HepG2 (cell line): ENCODE results near the gene CXXC5. TPM values are rescaled to one million over a fixed set of nuclear protein-coding genes. Genes with fewer than 3 reads are reported as not detected.

Experiments
- FOXK1 ChIP-seq: sonication (generic); formaldehyde crosslinking; IDR thresholded peaks from 2 replicates; pipeline ENCODE4 v1.4.0; 2020; ENCODE audit warnings: low read depth, missing genetic modification reagents, borderline replicate concordance
- FOXO1 ChIP-seq: sonication (generic); formaldehyde crosslinking; IDR thresholded peaks from 2 replicates; pipeline ENCODE4 v1.4.0; 2020; ENCODE audit warnings: missing genetic modification reagents
- KMT2B ChIP-seq: IDR thresholded peaks from 2 replicates; pipeline ENCODE4 v1.6.1; 2016; ENCODE audit warnings: missing genetic modification reagents, missing compliant biosample characterization
- ZBTB26 ChIP-seq: IDR thresholded peaks from 2 replicates; pipeline ENCODE4 v1.6.1; 2016; ENCODE audit warnings: missing compliant biosample characterization, missing genetic modification reagents, borderline replicate concordance
- ZBTB7B ChIP-seq: sonication (generic); formaldehyde crosslinking; IDR thresholded peaks from 2 replicates; pipeline ENCODE4 v1.4.0; 2020; ENCODE audit warnings: missing genetic modification reagents
- ZNF235 ChIP-seq: sonication (generic); formaldehyde crosslinking; IDR thresholded peaks from 2 replicates; pipeline ENCODE4 v1.8.1; 2023; ENCODE audit warnings: mild to moderate bottlenecking, missing genetic modification reagents, borderline replicate concordance
- ZNF275 ChIP-seq: sonication (generic); formaldehyde crosslinking; IDR thresholded peaks from 2 replicates; pipeline ENCODE4 v1.8.0; 2022; ENCODE audit warnings: missing genetic modification reagents, mild to moderate bottlenecking, inconsistent platforms, borderline replicate concordance
- ZNF709 ChIP-seq: sonication (generic); formaldehyde crosslinking; IDR thresholded peaks from 2 replicates; pipeline ENCODE4 v1.5.0; 2020; ENCODE audit warnings: mild to moderate bottlenecking, missing genetic modification reagents
- polyA plus RNA-seq, 8 experiments: library from polyadenylated mRNA; depleted of rRNA in 3 of 8; stranded (reverse) in 7 of 8; unstranded in 1 of 8; fragments of >200 nt; fragmentation: Illumina TruSeq in 4 of 8; extraction: Trizol in 4 of 8; gene quantifications; 2 replicates each; pipeline versions ENCODE4 v1.2.1 to v1.2.3, GENCODE V29; 2011 to 2016; ENCODE audit warnings: low read depth in 4 of 8, missing spikeins in 1 of 8, mixed read lengths in 1 of 8; ENCODE audit not compliant: insufficient read depth in 1 of 8
- total RNA-seq, 5 experiments: library from RNA; depleted of rRNA; stranded (reverse); fragments of >200 nt; fragmentation: Illumina TruSeq; extraction: Trizol; gene quantifications; 2 replicates each; pipeline ENCODE4 v1.2.3, GENCODE V29; 2016; ENCODE audit warnings: low read depth in 1 of 5
- TF ChIP-seq, protein P1 (sequence below): sonication (generic); formaldehyde crosslinking; IDR thresholded peaks from 2 replicates; pipeline ENCODE4 v1.4.0; 2020; ENCODE audit warnings: missing genetic modification reagents
- TF ChIP-seq, protein P2 (sequence below): sonication (generic); formaldehyde crosslinking; IDR thresholded peaks from 2 replicates; pipeline ENCODE4 v1.9.0; 2022; ENCODE audit warnings: missing genetic modification reagents, mild to moderate bottlenecking, borderline replicate concordance
- TF ChIP-seq, protein P3 (sequence below): sonication (generic); formaldehyde crosslinking; IDR thresholded peaks from one replicate; pipeline ENCODE4 v1.5.1; 2020; ENCODE audit warnings: mild to moderate bottlenecking, missing genetic modification reagents; ENCODE audit errors: not compliant biosample characterization

CXXC5 gene
- total and polyA plus RNA-seq, 2 of the 13 experiments (the other 11 are each of a cell fraction or from before 2014, with no cell fraction given), result 32.3 to 33.0 TPM

DNA sequence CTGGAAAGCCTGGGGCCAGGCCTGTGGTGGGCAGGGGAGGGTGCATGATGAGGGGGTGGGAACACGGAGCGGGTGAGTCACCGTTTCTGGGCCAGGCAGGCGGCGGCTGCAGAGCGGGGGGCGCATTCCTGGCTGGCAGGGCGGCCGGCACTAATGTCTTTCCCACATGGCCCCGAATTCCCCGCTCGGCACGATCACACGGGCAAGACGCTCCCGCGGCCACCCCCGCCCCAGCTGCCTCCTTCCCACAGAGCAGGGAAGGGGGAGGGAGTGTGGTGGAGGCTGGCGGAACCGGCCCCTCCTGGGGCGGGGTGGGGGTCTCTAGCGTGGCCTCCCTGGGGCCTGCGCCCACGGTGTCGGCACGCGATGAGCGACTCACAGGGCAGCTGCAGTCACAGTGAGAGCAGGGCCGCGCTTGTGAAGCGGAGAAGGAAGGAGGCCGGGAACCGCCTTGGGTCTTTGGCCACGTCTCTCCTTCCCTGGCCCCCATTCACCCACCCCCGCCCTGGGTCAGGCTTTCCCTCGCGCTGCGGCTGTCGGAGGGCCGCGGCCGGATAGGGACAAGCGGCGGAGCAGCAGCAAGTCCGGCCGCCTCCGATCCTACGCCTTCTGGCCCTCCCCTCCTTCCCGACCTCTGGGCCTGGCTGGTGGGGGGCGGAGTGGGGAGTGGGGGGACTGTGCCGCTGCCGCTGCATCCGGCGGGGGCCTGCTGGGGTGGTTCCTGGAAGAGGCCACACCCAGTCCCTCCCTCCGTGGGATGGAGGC lies 48.9 kb downstream of the CXXC5 start (continued):
- TF ChIP-seq ZNF275 (CRISPR knock-in tag) (no peak), FOXK1 (0 out of 2 replicates have a peak, but pooled peaks have one; percentile 23), KMT2B (peak; percentile 20; the same call in 1 of the 2 replicates), ZNF709 (peak; percentile 73; the same call in 1 of the 2 replicates), ZBTB7B (CRISPR knock-in tag) (peak; percentile 75; the same call in 1 of the 2 replicates), FOXO1 (CRISPR knock-in tag) (0 out of 2 replicates have a peak, but pooled peaks have one; percentile 18), ZNF235 (CRISPR knock-in tag) (0 out of 2 replicates have a peak, but pooled peaks have one; percentile 32), ZBTB26 (CRISPR knock-in tag) (0 out of 2 replicates have a peak, but pooled peaks have one; percentile 35)
- TF ChIP-seq, protein P1, sequence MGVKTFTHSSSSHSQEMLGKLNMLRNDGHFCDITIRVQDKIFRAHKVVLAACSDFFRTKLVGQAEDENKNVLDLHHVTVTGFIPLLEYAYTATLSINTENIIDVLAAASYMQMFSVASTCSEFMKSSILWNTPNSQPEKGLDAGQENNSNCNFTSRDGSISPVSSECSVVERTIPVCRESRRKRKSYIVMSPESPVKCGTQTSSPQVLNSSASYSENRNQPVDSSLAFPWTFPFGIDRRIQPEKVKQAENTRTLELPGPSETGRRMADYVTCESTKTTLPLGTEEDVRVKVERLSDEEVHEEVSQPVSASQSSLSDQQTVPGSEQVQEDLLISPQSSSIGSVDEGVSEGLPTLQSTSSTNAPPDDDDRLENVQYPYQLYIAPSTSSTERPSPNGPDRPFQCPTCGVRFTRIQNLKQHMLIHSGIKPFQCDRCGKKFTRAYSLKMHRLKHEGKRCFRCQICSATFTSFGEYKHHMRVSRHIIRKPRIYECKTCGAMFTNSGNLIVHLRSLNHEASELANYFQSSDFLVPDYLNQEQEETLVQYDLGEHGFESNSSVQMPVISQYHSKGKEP (CRISPR knock-in tag), result 0 out of 2 replicates have a peak, but pooled peaks have one; percentile 31
- TF ChIP-seq, protein P2, sequence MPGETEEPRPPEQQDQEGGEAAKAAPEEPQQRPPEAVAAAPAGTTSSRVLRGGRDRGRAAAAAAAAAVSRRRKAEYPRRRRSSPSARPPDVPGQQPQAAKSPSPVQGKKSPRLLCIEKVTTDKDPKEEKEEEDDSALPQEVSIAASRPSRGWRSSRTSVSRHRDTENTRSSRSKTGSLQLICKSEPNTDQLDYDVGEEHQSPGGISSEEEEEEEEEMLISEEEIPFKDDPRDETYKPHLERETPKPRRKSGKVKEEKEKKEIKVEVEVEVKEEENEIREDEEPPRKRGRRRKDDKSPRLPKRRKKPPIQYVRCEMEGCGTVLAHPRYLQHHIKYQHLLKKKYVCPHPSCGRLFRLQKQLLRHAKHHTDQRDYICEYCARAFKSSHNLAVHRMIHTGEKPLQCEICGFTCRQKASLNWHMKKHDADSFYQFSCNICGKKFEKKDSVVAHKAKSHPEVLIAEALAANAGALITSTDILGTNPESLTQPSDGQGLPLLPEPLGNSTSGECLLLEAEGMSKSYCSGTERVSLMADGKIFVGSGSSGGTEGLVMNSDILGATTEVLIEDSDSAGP (CRISPR knock-in tag), result peak; percentile 44; the same call in 1 of the 2 replicates
- TF ChIP-seq, protein P3, sequence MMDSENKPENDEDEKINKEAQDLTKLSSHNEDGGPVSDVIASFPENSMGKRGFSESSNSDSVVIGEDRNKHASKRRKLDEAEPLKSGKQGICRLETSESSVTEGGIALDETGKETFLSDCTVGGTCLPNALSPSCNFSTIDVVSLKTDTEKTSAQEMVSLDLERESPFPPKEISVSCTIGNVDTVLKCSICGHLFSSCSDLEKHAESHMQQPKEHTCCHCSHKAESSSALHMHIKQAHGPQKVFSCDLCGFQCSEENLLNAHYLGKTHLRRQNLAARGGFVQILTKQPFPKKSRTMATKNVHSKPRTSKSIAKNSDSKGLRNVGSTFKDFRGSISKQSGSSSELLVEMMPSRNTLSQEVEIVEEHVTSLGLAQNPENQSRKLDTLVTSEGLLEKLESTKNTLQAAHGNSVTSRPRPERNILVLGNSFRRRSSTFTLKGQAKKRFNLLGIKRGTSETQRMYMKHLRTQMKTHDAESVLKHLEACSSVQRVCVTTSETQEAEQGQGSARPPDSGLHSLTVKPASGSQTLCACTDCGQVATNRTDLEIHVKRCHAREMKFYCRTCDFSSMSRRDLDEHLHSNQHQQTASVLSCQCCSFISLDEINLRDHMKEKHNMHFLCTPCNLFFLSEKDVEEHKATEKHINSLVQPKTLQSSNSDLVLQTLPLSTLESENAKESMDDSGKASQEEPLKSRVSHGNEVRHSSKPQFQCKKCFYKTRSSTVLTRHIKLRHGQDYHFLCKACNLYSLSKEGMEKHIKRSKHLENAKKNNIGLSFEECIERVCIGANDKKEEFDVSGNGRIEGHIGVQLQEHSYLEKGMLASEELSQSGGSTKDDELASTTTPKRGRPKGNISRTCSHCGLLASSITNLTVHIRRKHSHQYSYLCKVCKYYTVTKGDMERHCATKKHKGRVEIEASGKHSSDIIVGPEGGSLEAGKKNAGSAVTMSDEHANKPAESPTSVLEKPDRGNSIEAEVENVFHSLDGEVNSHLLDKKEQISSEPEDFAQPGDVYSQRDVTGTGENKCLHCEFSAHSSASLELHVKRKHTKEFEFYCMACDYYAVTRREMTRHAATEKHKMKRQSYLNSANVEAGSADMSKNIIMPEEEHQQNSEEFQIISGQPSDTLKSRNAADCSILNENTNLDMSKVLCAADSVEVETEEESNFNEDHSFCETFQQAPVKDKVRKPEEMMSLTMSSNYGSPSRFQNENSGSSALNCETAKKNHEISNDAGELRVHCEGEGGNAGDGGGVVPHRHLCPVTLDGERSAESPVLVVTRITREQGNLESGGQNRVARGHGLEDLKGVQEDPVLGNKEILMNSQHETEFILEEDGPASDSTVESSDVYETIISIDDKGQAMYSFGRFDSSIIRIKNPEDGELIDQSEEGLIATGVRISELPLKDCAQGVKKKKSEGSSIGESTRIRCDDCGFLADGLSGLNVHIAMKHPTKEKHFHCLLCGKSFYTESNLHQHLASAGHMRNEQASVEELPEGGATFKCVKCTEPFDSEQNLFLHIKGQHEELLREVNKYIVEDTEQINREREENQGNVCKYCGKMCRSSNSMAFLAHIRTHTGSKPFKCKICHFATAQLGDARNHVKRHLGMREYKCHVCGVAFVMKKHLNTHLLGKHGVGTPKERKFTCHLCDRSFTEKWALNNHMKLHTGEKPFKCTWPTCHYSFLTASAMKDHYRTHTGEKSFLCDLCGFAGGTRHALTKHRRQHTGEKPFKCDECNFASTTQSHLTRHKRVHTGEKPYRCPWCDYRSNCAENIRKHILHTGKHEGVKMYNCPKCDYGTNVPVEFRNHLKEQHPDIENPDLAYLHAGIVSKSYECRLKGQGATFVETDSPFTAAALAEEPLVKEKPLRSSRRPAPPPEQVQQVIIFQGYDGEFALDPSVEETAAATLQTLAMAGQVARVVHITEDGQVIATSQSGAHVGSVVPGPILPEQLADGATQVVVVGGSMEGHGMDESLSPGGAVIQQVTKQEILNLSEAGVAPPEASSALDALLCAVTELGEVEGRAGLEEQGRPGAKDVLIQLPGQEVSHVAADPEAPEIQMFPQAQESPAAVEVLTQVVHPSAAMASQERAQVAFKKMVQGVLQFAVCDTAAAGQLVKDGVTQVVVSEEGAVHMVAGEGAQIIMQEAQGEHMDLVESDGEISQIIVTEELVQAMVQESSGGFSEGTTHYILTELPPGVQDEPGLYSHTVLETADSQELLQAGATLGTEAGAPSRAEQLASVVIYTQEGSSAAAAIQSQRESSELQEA (CRISPR knock-in tag), result peak; percentile 52
